IPS-15b (cell line): ENCODE data around the gene TNS3.

Source experiments
- H3K27me3 ChIP-seq: one replicate; pipeline ENCODE4 v1.6.1; 2013; ENCODE audit warnings: low read length; ENCODE audit not compliant: control insufficient read depth, insufficient read depth
- H3K36me3 ChIP-seq: one replicate; pipeline ENCODE4 v1.6.1; 2013; ENCODE audit warnings: low read length; ENCODE audit not compliant: control insufficient read depth, insufficient read depth
- H3K4me1 ChIP-seq: one replicate; pipeline ENCODE4 v1.6.1; 2013; ENCODE audit warnings: mild to moderate bottlenecking, low read length; ENCODE audit not compliant: control insufficient read depth, insufficient read depth
- H3K4me3 ChIP-seq: one replicate; pipeline ENCODE4 v1.5.1; 2013; ENCODE audit warnings: low read depth, low read length
- H3K9ac ChIP-seq: one replicate; pipeline ENCODE4 v1.6.1; 2013; ENCODE audit warnings: low read depth, mild to moderate bottlenecking, low read length
- H3K9me3 ChIP-seq: one replicate; pipeline ENCODE4 v1.6.1; 2013; ENCODE audit warnings: mild to moderate bottlenecking, low read length; ENCODE audit not compliant: control insufficient read depth, insufficient read depth

The TNS3 gene

GRCh38 chr7:47333959-47334358 is 248.0 kb downstream of the TNS3 start:
- Histone ChIP-seq H3K27me3 (no peaks in the 10 kb centered on the region), H3K4me3 (no peak overlapping the region), H3K9ac (no peak overlapping the region), H3K36me3 (peaks cover 5% of the 10 kb centered on the region), H3K4me1 (peaks cover under 1% of the 10 kb centered on the region), H3K9me3 (no peaks in the 10 kb centered on the region)

GRCh38 chr7:47333554-47333887 is 248.4 kb downstream of the TNS3 start:
- Histone ChIP-seq H3K9me3 (no peaks in the 10 kb centered on the region), H3K9ac (no peak overlapping the region), H3K4me1 (peaks cover 5% of the 10 kb centered on the region), H3K4me3 (no peak overlapping the region), H3K27me3 (no peaks in the 10 kb centered on the region), H3K36me3 (peaks cover 5% of the 10 kb centered on the region)

DNA sequence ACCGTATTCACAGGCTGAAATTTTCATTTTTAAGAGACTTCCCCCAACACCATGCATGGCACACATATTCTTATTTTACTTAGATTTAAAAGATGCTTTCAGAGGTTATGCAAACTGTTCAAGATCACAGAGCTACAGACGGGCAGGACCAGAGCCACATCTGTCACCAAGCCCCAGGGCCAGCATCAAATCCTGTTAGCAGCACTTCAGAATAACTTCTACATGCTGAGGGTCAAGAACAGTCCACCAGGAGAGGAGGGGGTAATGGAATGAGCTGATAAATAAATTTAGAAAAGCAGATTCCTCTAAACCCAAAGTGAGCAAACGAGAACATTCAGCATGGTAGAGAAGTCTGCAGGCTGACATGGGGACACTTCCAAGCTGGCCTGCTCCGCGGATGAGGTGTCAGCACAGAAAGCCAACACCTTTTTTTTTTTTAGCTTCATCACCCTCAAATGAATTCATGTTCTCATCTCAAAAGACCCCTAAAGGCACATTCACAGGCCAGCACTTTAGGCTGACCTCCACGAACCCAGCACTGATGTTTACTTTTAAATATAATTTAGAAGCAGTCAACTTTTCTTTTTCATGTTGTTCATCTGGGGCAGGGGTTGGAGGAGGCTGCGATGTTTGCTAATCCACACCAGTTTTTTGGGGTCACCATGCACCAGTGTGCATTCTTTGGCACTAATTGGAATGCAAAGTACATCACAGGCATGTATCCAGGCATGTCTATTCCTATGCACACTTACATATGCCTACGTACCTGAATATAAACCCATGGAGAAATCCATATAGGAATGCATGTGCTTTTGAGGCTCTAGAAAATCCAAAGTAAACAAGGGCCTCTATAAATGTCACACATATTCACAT is 249.0 kb downstream of the TNS3 start:
- Histone ChIP-seq H3K4me1 (peaks cover 6% of the 10 kb centered on the region), H3K9me3 (no peaks in the 10 kb centered on the region), H3K9ac (no peak overlapping the region), H3K36me3 (peaks cover 5% of the 10 kb centered on the region), H3K4me3 (no peak overlapping the region), H3K27me3 (no peaks in the 10 kb centered on the region)

DNA sequence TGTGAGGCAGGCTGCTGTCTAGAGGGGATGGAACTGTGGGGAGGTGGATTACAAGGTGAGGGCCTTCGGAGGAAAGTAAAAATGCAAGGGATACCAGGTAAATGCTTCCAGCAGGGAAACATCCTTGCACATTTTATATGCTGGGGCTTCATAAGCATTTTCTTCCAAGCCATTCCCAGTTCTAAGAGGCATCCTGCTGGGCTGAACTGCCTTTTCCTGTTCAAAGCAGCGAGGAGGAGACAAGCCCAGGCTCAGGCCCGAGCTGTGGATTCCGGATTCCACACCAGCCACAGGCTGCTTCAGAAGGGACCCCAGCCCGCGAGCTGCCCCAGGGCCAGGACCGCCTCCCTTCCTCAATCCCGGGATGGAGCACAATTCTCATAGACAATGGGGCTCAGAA is 249.7 kb downstream of the TNS3 start:
- Histone ChIP-seq H3K9me3 (no peaks in the 10 kb centered on the region), H3K4me3 (no peak overlapping the region), H3K9ac (no peak overlapping the region), H3K4me1 (peaks cover 11% of the 10 kb centered on the region), H3K27me3 (no peaks in the 10 kb centered on the region), H3K36me3 (peaks cover 5% of the 10 kb centered on the region)

DNA sequence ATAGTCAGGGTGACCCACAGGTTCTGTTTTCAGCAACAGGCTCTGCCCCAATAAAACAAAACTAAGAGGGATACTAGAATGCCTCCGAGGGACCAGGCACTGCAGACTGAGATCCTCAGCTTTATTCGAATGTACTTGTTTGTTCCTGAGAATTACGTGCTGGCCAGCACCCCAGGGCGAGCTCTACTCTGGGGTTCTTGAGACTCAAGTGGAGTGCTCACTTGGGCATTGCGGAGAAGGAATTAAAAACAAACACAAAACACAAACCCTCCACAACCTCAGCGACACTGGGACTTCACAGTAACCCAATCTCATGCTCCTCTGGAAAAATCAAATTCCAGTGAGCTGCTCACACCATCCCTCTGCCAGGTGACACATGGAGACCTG is 250.7 kb downstream of the TNS3 start:
- peaks cover 13% of the 10 kb centered on the region for H3K4me1 ChIP-seq

GRCh38 chr7:47330561-47331178 is 251.2 kb downstream of the TNS3 start:
- H3K27me3 ChIP-seq, result no peaks in the 10 kb centered on the region
- peaks cover 5% of the 10 kb centered on the region for H3K36me3 ChIP-seq
- peaks cover 13% of the 10 kb centered on the region for H3K4me1 ChIP-seq

More for the DNA sequence above, 250.7 kb downstream of the TNS3 start:
- no peaks in the 10 kb centered on the region for H3K27me3 ChIP-seq
- H3K4me3 ChIP-seq, result no peak overlapping the region
- no peaks in the 10 kb centered on the region for H3K9me3 ChIP-seq
- peaks cover 5% of the 10 kb centered on the region for H3K36me3 ChIP-seq
- H3K9ac ChIP-seq, result no peak overlapping the region

GRCh38 chr7:47330026-47330425 is 251.9 kb downstream of the TNS3 start:
- Histone ChIP-seq H3K27me3 (no peaks in the 10 kb centered on the region), H3K9ac (no peak overlapping the region), H3K4me1 (peaks cover 13% of the 10 kb centered on the region), H3K9me3 (no peaks in the 10 kb centered on the region), H3K4me3 (no peak overlapping the region), H3K36me3 (peaks cover 5% of the 10 kb centered on the region)

More at GRCh38 chr7:47330561-47331178, 251.2 kb downstream of the TNS3 start:
- Histone ChIP-seq H3K9ac (no peak overlapping the region), H3K9me3 (no peaks in the 10 kb centered on the region), H3K4me3 (no peak overlapping the region)

- Histone ChIP-seq H3K36me3 (peaks cover 5% of the 10 kb centered on the region), H3K27me3 (no peaks in the 10 kb centered on the region), H3K4me1 (peaks cover 13% of the 10 kb centered on the region), H3K9me3 (no peaks in the 10 kb centered on the region), H3K4me3 (no peak overlapping the region), H3K9ac (no peak overlapping the region)
Observed at GRCh38 chr7:47329320-47329926, 252.5 kb downstream of the TNS3 start.

DNA sequence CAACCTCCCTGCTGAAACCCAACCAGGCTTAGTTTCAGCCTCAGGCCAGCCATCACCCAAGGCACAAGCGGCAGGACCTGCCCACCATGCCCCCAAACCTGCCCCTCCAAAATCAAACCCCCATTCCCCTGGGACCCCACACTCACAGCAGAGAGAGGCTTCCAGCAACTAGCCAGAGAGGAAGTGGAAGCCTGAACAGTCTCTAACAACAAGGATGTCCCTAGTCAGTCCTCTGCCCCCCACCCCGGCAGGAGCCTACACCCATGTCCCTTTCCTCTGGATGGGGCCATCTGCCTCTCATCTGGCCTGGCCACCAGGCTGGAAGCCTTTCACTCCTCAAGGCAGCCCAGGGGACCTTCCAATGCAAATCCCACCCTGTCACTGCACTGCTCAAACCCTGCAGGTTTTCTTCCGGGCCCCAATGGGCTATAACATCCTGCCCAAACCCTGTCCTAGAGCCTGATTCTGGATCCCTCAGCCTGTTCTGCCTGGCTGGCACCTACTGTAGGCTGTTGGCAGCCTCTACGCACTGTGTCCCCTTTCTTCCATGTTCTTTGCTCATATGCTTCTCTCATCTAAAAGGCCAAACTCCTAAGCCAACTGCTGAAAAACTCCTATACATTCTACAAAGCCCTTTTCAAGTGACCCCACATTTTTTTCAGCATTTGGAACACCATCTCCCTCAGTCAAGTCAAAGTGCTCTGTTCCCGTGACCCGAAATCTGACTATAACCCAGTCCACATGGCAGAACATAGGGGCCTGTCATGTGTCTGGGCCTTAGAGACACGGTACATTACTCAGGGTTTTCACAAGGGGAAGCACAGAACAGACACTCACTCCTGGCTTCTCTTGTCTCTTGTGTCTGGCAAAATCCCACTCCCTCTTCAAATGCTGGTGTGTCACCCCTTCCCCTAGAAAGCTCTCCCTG is 253.3 kb downstream of the TNS3 start:
- Histone ChIP-seq H3K9ac (peak overlapping the region; percentile 32), H3K4me3 (peak overlapping the region; percentile 4), H3K9me3 (no peaks in the 10 kb centered on the region), H3K36me3 (peaks cover 5% of the 10 kb centered on the region), H3K4me1 (peaks cover 13% of the 10 kb centered on the region), H3K27me3 (no peaks in the 10 kb centered on the region)

- Histone ChIP-seq H3K4me3 (peak overlapping the region; percentile 39), H3K36me3 (peaks cover 5% of the 10 kb centered on the region), H3K4me1 (peaks cover 13% of the 10 kb centered on the region), H3K9me3 (no peaks in the 10 kb centered on the region), H3K9ac (peak overlapping the region; percentile 32), H3K27me3 (no peaks in the 10 kb centered on the region)
Observed at GRCh38 chr7:47327698-47328391, 254.1 kb downstream of the TNS3 start.

GRCh38 chr7:47327346-47327697 is 254.6 kb downstream of the TNS3 start:
- Histone ChIP-seq H3K9ac (no peak overlapping the region), H3K27me3 (no peaks in the 10 kb centered on the region), H3K36me3 (peaks cover 5% of the 10 kb centered on the region), H3K9me3 (no peaks in the 10 kb centered on the region), H3K4me3 (no peak overlapping the region), H3K4me1 (peaks cover 13% of the 10 kb centered on the region)
